ENCODE data around the gene IGFN1.

IGFN1 gene

DNA sequence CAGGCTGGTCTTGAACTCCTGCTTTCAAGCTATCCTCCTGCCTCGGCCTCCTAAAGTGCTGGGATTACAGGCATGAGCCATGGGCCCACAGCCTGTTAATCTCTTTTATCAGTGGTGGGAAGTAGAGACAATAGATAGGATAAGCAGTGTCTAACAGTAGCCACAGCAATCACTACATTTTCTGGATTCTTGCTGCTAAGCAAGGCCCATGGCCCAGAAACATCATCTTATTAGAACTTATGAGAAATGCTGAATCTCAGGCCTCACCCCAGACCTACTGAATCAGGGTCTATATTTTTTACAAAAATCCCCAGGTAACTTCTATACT lies 29.7 kb downstream of the IGFN1 start:
- DNase-seq (ENCODE audit: low read depth) = no peak
- TF ChIP-seq, protein P1, sequence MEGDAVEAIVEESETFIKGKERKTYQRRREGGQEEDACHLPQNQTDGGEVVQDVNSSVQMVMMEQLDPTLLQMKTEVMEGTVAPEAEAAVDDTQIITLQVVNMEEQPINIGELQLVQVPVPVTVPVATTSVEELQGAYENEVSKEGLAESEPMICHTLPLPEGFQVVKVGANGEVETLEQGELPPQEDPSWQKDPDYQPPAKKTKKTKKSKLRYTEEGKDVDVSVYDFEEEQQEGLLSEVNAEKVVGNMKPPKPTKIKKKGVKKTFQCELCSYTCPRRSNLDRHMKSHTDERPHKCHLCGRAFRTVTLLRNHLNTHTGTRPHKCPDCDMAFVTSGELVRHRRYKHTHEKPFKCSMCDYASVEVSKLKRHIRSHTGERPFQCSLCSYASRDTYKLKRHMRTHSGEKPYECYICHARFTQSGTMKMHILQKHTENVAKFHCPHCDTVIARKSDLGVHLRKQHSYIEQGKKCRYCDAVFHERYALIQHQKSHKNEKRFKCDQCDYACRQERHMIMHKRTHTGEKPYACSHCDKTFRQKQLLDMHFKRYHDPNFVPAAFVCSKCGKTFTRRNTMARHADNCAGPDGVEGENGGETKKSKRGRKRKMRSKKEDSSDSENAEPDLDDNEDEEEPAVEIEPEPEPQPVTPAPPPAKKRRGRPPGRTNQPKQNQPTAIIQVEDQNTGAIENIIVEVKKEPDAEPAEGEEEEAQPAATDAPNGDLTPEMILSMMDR (conservative IDR thresholded peaks at IDR 0.05; ENCODE audit: low read length) = no peak
- no peak overlapping the region for H3K4me3 ChIP-seq (ENCODE audit: low read length)

GRCh38 chr1:201221201-201221846 lies 30.7 kb downstream of the IGFN1 start:
- DNase-seq (ENCODE audit: low read depth) = no peak
- H3K4me3 ChIP-seq (ENCODE audit: low read length) = no peak overlapping the region
- TF ChIP-seq, protein P1 (conservative IDR thresholded peaks at IDR 0.05; ENCODE audit: low read length) = no peak

GRCh38 chr1:201222125-201222524 lies 31.5 kb downstream of the IGFN1 start:
- no peak for DNase-seq (ENCODE audit: low read depth)
- H3K4me3 ChIP-seq (ENCODE audit: low read length) = no peak overlapping the region
- TF ChIP-seq, protein P1 (conservative IDR thresholded peaks at IDR 0.05; ENCODE audit: low read length) = no peak

DNA sequence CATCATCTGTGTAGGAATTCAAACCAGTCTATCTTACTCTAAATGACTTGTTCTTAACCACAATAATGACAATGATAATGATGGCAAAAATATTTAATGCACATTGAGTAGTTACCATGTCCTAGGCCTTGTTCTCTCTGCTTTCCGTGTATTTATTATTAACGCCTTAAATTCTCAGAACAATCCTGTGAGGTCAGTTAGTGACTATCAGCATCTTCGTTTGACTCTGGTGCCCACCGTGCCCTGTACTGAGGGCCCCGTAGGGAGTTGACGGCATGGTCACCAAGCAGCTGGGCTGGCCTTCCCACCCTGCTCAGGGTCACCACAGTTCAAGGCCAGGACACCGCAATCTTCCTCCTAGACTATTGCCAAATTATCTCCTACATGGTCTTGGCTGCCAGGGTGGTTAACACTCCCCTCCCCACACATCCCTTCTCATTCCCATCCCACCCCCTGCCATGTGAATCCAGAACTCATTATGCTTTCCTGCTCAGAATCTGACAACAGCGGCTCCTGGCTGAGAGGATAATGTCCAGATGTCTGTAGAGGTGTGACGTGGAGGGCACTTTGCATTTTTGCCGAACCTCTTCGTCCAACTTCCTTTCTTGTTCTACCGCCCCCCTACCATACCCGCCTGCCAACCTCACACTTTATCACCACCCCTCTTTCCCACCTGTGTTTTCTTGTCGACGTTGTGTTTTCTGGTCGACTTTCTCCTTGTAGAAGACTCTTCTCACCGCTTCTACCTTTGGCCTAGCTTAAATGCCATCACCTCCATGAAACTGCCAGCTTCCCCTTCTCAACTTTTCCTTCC lies 33.4 kb downstream of the IGFN1 start:
- DNase-seq (ENCODE audit: low read depth) = no peak
- H3K4me3 ChIP-seq (ENCODE audit: low read length) = no peak overlapping the region
- TF ChIP-seq, protein P1 (conservative IDR thresholded peaks at IDR 0.05; ENCODE audit: low read length) = no peak

- TF ChIP-seq, protein P1 (conservative IDR thresholded peaks at IDR 0.05; ENCODE audit: low read length) = no peak
- H3K4me3 ChIP-seq (ENCODE audit: low read length) = no peak overlapping the region
- peak; percentile 37 for DNase-seq (ENCODE audit: low read depth)
These were observed 34.2 kb downstream of the IGFN1 start for GRCh38 chr1:201224666-201225370.

DNA sequence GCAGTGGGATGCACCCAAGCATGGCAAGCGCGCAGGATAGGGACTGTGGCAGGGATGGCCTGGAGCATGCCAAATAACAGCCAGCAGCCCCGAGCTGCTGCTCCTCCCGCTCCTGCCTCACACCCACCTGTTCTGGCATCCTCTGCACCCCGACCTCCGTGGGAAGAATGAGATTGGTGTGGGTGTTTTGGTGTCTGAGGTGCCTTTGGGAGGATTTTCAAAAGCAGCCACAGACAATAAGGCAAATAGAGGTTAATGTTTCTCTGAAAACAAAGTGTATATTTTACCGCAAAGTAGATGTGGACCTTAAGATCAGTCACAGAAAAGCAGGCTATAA lies 35.5 kb downstream of the IGFN1 start:
- TF ChIP-seq, protein P1 (conservative IDR thresholded peaks at IDR 0.05; ENCODE audit: low read length) = no peak
- DNase-seq (ENCODE audit: low read depth) = no peak
- H3K4me3 ChIP-seq (ENCODE audit: low read length) = no peak overlapping the region
